A549 (cell line): ENCODE data around the gene SF1.

ENCODE experiments used
- CBX8 ChIP-seq: fragments of 200-600 bp; sonication (generic); IDR thresholded peaks from 2 replicates; pipeline ENCODE4 v1.6.1; 2016
- KDM5A ChIP-seq: fragments of 200-600 bp; sonication (generic); IDR thresholded peaks from 2 replicates; pipeline ENCODE4 v1.6.1; 2016; ENCODE audit warnings: antibody characterized with exemption, mild to moderate bottlenecking
- TF ChIP-seq, protein P1 (sequence below): fragments of 150-350 bp; IDR thresholded peaks from 2 replicates; pipeline ENCODE4 v1.6.1; 2014; ENCODE audit warnings: low read depth, mild to moderate bottlenecking, low read length
- TF ChIP-seq, protein P2 (sequence below): fragments of >200 bp; sonication (Bioruptor Twin); formaldehyde crosslinking; IDR thresholded peaks from 3 replicates; pipeline ENCODE4 v1.5.1; 2016

DNA sequence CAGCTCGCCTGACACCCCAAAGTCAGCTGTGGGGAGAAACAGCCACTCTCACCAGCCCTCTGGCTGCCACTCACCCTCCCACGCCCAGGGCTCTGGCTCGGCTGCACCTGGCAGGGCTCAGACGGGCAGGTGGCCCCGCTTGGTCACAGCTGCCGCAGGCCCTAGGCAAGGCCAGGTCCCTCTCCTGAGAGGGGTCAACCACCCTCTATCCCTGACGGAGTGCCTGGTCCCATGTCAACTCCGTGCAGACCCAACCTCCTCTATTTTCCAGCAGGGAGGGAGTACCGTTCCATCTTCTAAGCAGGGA, 22.8 kb upstream of the SF1 start:
- TF ChIP-seq, protein P1, sequence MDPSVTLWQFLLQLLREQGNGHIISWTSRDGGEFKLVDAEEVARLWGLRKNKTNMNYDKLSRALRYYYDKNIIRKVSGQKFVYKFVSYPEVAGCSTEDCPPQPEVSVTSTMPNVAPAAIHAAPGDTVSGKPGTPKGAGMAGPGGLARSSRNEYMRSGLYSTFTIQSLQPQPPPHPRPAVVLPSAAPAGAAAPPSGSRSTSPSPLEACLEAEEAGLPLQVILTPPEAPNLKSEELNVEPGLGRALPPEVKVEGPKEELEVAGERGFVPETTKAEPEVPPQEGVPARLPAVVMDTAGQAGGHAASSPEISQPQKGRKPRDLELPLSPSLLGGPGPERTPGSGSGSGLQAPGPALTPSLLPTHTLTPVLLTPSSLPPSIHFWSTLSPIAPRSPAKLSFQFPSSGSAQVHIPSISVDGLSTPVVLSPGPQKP, result no peak
- TF ChIP-seq KDM5A, result no peak
- TF ChIP-seq, protein P2, sequence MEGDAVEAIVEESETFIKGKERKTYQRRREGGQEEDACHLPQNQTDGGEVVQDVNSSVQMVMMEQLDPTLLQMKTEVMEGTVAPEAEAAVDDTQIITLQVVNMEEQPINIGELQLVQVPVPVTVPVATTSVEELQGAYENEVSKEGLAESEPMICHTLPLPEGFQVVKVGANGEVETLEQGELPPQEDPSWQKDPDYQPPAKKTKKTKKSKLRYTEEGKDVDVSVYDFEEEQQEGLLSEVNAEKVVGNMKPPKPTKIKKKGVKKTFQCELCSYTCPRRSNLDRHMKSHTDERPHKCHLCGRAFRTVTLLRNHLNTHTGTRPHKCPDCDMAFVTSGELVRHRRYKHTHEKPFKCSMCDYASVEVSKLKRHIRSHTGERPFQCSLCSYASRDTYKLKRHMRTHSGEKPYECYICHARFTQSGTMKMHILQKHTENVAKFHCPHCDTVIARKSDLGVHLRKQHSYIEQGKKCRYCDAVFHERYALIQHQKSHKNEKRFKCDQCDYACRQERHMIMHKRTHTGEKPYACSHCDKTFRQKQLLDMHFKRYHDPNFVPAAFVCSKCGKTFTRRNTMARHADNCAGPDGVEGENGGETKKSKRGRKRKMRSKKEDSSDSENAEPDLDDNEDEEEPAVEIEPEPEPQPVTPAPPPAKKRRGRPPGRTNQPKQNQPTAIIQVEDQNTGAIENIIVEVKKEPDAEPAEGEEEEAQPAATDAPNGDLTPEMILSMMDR, result no peak
- TF ChIP-seq CBX8, result no peak
